HAP-1 (cell line): ENCODE measurements around the gene PGC.
A peak's percentile ranks its signal among the peaks of the same experiment; 100 is the strongest.

Experiments
- DNase-seq, 2 experiments: peaks; one replicate each; pipeline ENCODE4 v3.0.0-alpha.2; 2016 to 2020; ENCODE audit warnings: low spot score in 2 of 2
- H3K27me3 ChIP-seq: fragments of 250-450 bp; sonication (Bioruptor Pico); 2 replicates; pipeline ENCODE4 v1.5.1; 2020; ENCODE audit warnings: low read depth, mild to moderate bottlenecking, moderate library complexity
- H3K36me3 ChIP-seq: fragments of 250-450 bp; sonication (Bioruptor Pico); replicated peaks from 2 replicates; pipeline ENCODE4 v1.5.1; 2020; ENCODE audit warnings: mild to moderate bottlenecking
- H3K4me1 ChIP-seq: fragments of 250-450 bp; sonication (Bioruptor Pico); 2 replicates; pipeline ENCODE4 v1.5.1; 2020; ENCODE audit warnings: mild to moderate bottlenecking
- H3K4me3 ChIP-seq: fragments of 250-450 bp; sonication (Bioruptor Pico); 2 replicates; pipeline ENCODE4 v1.5.1; 2020; ENCODE audit warnings: mild to moderate bottlenecking, moderate library complexity
- H3K9me3 ChIP-seq: fragments of 250-450 bp; sonication (Bioruptor Pico); 2 replicates; pipeline ENCODE4 v1.5.1; 2020; ENCODE audit warnings: mild to moderate bottlenecking, moderate library complexity
- in situ Hi-C: fragments of 300-500 bp; cut with MboI; formaldehyde crosslinking; loops from 3 replicates; pipeline ENCODE4 v1.14.3; 2020; ENCODE audit warnings: low sequenced_read_pairs, inconsistent platforms, mixed read lengths

Gene PGC

GRCh38 chr6:41724586-41725501, 22.4 kb downstream of the PGC start:
- Histone ChIP-seq H3K4me3 (no peak overlapping the region), H3K36me3 (no peaks in the 10 kb centered on the region), H3K4me1 (no peaks in the 10 kb centered on the region), H3K9me3 (no peaks in the 10 kb centered on the region), H3K27me3 (no peaks in the 10 kb centered on the region)
- in situ Hi-C loops, result no loop called here
- no peak for DNase-seq

- no peaks in the 10 kb centered on the region for H3K4me1 ChIP-seq
- no peaks in the 10 kb centered on the region for H3K36me3 ChIP-seq
- H3K4me3 ChIP-seq, result no peak overlapping the region
- no peaks in the 10 kb centered on the region for H3K27me3 ChIP-seq
- H3K9me3 ChIP-seq, result no peaks in the 10 kb centered on the region
- in situ Hi-C loops, result no loop called here
- DNase-seq, result no peak
Measured at GRCh38 chr6:41724228-41724580, 23.0 kb downstream of the PGC start.

GRCh38 chr6:41723530-41724227, 23.5 kb downstream of the PGC start:
- in situ Hi-C loops, result no loop called here
- Histone ChIP-seq H3K36me3 (no peaks in the 10 kb centered on the region), H3K27me3 (no peaks in the 10 kb centered on the region), H3K9me3 (no peaks in the 10 kb centered on the region), H3K4me1 (no peaks in the 10 kb centered on the region), H3K4me3 (no peak overlapping the region)
- DNase-seq, result peak in 1 of 2 experiments; percentile 23

- Histone ChIP-seq H3K36me3 (no peaks in the 10 kb centered on the region), H3K9me3 (no peaks in the 10 kb centered on the region), H3K4me3 (no peak overlapping the region), H3K27me3 (no peaks in the 10 kb centered on the region), H3K4me1 (no peaks in the 10 kb centered on the region)
- DNase-seq, result no peak
- in situ Hi-C loops, result no loop called here
Measured at GRCh38 chr6:41722969-41723529, 24.1 kb downstream of the PGC start.

GRCh38 chr6:41721414-41721813, 25.8 kb downstream of the PGC start:
- H3K4me3 ChIP-seq, result no peak overlapping the region
- no peaks in the 10 kb centered on the region for H3K27me3 ChIP-seq
- in situ Hi-C loops, result no loop called here
- no peaks in the 10 kb centered on the region for H3K4me1 ChIP-seq
- DNase-seq, result no peak
- no peaks in the 10 kb centered on the region for H3K9me3 ChIP-seq
- H3K36me3 ChIP-seq, result no peaks in the 10 kb centered on the region

- H3K36me3 ChIP-seq, result no peaks in the 10 kb centered on the region
- in situ Hi-C loops, result no loop called here
- no peak overlapping the region for H3K4me3 ChIP-seq
Measured at GRCh38 chr6:41720783-41721182, 26.4 kb downstream of the PGC start.

GRCh38 chr6:41720262-41720620, 27.0 kb downstream of the PGC start:
- H3K36me3 ChIP-seq, result no peaks in the 10 kb centered on the region
- no peak for DNase-seq
- H3K9me3 ChIP-seq, result no peaks in the 10 kb centered on the region
- no peak overlapping the region for H3K4me3 ChIP-seq
- no peaks in the 10 kb centered on the region for H3K27me3 ChIP-seq
- in situ Hi-C loops, result no loop called here
- H3K4me1 ChIP-seq, result no peaks in the 10 kb centered on the region

More at GRCh38 chr6:41720783-41721182, 26.4 kb downstream of the PGC start:
- H3K9me3 ChIP-seq, result no peaks in the 10 kb centered on the region
- no peaks in the 10 kb centered on the region for H3K27me3 ChIP-seq
- no peaks in the 10 kb centered on the region for H3K4me1 ChIP-seq
- no peak for DNase-seq

GRCh38 chr6:41719436-41720261, 27.5 kb downstream of the PGC start:
- H3K4me1 ChIP-seq, result no peaks in the 10 kb centered on the region

GRCh38 chr6:41718828-41719227, 28.4 kb downstream of the PGC start:
- Histone ChIP-seq H3K36me3 (no peaks in the 10 kb centered on the region), H3K27me3 (no peaks in the 10 kb centered on the region), H3K4me3 (no peak overlapping the region), H3K4me1 (no peaks in the 10 kb centered on the region), H3K9me3 (no peaks in the 10 kb centered on the region)
- in situ Hi-C loops, result no loop called here
- no peak for DNase-seq

More at GRCh38 chr6:41719436-41720261, 27.5 kb downstream of the PGC start:
- in situ Hi-C loops, result no loop called here
- no peaks in the 10 kb centered on the region for H3K27me3 ChIP-seq
- no peaks in the 10 kb centered on the region for H3K9me3 ChIP-seq
- H3K4me3 ChIP-seq, result no peak overlapping the region
- no peak for DNase-seq
- H3K36me3 ChIP-seq, result no peaks in the 10 kb centered on the region

GRCh38 chr6:41717392-41717736, 29.8 kb downstream of the PGC start:
- no peak overlapping the region for H3K4me3 ChIP-seq
- H3K4me1 ChIP-seq, result no peaks in the 10 kb centered on the region
- no peaks in the 10 kb centered on the region for H3K36me3 ChIP-seq
- no peak for DNase-seq
- H3K9me3 ChIP-seq, result no peaks in the 10 kb centered on the region
- no peaks in the 10 kb centered on the region for H3K27me3 ChIP-seq
- in situ Hi-C loops, result no loop called here

GRCh38 chr6:41716516-41717391, 30.4 kb downstream of the PGC start:
- no peak for DNase-seq
- no peak overlapping the region for H3K4me3 ChIP-seq

GRCh38 chr6:41715795-41716515, 31.2 kb downstream of the PGC start:
- in situ Hi-C loops, result no loop called here
- H3K4me3 ChIP-seq, result no peak overlapping the region
- H3K4me1 ChIP-seq, result no peaks in the 10 kb centered on the region
- H3K9me3 ChIP-seq, result no peaks in the 10 kb centered on the region
- no peak for DNase-seq
- no peaks in the 10 kb centered on the region for H3K27me3 ChIP-seq
- no peaks in the 10 kb centered on the region for H3K36me3 ChIP-seq

More at GRCh38 chr6:41716516-41717391, 30.4 kb downstream of the PGC start:
- H3K36me3 ChIP-seq, result no peaks in the 10 kb centered on the region
- H3K27me3 ChIP-seq, result no peaks in the 10 kb centered on the region
- no peaks in the 10 kb centered on the region for H3K9me3 ChIP-seq
- no peaks in the 10 kb centered on the region for H3K4me1 ChIP-seq
- in situ Hi-C loops, result no loop called here
